ENCODE data around the gene FBXW5.
A peak's percentile ranks its signal among the peaks of the same experiment; 100 is the strongest.

Gene FBXW5

DNA sequence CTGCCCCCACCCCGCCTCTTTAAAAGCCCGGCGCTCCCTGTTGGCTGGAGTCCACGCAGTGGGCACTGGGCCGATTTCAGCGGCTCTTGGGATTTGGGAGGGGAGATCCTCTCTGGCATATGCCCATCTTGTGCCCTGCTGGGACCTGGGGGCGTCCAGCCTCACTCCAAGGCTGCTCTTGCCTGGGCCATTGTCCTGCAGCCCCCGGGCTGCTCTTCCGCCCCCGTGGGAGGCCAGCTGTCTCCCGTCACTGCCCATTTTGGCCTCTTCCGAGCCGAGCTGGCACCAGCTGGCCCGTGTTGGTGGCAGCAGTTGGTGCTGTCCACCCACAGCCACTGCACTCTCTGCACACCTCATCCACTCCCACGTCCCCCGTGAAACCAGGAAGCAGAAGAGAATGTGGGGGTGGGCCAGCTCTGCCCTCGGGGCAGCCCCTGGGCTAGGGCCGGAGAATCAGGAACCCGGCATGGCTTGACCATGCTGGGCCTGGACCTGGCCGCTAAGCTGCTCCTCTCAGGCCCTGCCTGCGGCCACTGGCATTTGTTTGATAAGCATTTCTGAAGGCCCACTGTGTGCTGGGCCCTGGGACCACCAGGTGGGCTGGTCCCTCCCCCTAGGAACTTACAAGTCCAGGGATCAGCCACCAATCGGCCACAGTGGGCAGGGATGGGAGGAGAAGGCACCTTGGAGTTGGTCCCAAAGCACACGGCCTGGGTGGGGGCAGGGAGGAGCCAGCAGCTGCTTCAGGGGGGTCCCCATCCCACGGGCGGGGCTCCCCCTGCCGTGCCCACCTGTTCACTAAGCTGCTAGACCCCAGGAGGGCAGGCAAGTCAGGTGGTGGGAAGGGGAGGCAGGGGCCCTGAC is 2.7 kb upstream of the FBXW5 start:
- no peak for DNase-seq

DNA sequence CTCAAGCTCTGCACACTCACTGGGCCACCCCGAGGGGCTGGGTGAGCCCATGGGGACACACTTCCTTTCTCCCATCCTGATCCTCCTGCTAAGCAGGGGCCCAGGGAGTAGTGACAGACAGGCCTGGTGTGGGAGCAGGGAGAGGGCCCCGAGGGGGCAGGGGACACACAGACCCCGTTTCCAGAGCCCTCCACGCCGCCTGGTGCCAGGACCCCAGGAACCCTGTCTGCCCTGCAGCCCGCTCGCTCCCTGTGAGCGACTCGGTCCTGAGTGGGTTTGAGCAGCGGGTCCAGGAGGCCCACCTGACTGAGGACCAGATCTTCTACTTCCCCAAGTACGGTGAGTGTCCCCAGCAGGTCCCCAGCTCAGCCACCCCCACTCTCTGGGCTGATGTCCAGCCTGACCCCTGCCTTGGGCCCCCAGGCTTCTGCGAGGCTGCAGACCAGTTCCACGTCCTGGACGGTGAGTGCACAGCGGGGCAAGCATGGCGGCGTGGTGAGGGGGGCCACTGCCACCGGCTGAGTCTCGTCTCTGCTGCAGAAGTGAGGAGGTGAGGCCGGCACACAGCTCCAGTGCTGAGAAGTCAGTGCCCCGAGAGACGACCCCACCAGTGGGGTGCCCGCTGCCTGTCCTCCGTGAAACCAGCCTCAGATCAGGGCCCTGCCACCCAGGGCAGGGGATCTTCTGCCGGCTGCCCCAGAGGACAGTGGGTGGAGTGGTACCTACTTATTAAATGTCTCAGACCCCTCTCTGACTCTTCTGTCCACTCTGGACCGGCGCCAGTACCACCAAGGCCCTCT is 1.9 kb upstream of the FBXW5 start:
- no peak for DNase-seq

DNA sequence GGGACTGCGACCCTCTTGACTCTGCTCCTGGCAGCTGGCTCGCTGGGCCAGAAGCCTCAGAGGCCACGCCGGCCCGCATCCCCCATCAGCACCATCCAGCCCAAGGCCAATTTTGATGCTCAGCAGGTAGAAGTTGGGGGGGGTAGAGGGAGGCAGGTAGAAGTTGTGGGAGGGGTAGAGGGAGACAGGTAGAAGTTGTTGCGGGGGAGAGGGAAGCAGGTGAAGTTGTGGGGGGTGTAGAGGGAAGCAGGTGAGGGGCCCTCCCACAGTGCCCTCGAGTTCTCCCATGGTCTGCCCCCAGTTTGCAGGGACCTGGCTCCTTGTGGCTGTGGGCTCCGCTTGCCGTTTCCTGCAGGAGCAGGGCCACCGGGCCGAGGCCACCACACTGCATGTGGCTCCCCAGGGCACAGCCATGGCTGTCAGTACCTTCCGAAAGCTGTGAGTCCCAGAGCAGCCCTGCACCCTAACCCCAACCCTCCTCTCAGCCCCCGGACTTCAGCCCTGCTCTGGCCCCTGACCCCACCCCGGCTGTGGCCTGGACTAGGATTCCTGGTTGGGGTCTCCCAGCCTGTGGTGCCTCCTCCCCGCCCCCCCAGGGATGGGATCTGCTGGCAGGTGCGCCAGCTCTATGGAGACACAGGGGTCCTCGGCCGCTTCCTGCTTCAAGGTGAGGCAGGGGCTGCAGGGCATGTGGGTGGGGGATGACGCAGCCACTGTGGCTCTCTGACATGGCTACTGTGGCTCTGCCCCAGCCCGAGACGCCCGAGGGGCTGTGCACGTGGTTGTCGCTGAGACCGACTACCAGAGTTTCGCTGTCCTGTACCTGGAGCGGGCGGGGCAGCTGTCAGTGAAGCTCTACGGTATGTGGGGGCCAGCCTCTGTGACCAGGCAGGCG is 1.0 kb upstream of the FBXW5 start:
- no peak for DNase-seq

DNA sequence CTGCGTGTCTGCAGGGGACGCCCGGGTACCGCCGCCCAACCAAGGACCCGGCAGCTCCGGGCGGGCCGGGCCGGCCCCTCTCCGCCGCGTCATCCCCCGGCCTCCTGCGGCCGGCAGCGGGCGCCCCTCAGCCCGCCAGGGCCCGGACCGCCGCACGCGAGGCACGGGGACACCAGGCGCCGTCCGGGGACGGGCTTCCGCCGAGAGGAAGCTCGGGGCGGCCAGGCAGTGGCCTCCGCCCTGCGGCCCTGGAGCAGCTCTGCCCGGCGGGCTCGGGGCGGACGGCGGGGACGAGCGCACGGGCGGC is 373 bp downstream of the FBXW5 start:
- no peak for DNase-seq

DNA sequence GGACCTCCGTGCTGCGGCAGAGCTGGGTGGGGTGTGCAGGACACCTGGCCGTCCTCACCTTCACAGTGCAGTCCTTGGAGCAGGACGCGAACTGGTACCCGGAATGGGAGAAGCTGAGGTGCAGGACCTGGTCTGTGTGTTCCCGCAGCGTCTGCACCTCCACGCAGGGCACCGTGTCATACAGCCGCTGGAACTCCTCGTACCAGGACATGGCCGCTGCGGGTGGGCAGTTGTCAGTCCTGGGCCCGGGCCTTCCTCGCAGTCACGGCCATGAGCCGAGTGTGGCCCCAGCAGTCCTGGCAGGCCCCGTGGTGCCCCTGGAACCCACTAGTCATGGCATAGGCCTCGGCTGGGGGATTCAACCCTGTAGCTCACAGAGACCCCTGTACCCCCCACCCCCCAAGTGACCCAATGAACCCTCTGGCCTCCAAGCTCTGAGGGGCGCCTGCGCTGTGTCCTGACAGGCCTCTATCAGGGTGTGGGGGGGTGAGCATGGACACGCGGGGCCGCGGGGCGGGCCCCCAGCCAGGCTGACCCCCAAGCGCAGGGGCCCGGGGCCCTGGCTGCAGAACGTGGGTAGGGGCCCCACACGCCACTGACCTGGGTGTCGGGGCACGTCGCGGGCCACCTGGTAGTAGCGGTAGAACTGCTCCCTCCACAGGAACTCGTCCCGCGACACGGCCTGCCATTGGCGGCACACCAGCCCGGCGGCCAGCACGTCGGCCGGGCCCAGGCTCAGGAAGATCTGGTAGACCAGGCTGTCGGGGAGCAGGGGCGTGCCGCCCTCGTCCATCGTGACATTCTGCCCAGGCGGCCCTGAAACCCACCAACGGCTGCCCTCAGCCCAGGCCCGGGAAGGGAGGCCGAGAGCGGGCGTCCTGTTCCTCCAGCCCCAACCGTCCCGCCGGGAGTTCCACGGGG is 987 bp downstream of the FBXW5 start:
- DNase-seq, result peak; percentile 13

DNA sequence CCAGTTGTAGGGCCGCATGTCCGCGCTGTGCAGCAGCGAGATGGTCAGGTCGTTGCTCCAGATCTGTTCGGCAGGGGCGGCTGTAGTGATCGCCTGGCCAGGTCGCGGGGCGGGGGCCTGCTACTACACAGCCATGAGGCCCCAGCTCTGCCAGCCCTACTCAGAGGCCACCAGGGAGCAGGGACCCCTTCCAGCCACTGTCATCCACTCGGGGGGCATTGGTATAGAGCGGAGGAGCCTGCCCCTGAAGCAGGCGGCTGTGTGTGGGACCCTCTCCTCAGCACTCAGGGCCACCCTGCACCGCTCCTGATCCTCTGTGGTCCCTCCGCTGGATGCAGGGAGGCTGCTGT is 1.7 kb downstream of the FBXW5 start:
- no peak for DNase-seq

DNA sequence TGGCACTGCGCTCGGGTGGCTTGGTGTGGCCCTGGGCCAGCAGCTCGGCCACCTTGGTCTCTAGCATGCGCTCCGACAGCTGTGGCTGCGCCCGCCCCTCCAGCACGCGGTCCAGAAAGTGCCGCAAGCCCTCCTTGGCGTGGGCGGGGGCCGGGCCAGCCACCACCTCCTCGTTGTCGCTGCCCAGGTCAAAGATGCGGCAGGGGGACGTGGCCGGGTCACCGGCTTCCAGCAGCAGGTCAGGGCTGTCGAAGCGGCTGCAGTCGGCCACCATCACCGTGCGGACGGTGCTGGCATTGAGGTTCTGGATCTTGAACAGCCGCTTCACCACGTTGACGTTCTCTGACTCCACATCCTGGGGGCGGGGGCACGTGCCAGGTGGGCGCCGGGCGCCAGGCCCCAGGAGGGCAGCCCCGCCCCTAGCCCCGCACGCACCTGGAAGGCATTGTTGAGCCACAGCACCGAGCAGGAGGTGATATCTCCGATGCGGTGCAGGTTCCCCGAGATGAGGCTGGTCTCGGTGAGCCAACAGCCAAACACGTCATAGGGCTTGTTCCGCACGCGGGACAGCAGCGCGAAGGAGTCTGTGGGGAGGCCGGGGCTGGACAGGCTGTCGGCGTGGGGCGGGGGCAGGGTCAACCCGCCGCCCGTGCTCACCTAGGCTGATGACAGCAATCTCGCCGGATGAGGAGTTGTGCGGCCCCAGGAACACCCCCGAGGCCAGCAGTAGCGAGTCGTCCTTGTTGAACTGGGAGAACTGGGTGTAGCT is 2.2 kb downstream of the FBXW5 start:
- DNase-seq, result no peak

DNA sequence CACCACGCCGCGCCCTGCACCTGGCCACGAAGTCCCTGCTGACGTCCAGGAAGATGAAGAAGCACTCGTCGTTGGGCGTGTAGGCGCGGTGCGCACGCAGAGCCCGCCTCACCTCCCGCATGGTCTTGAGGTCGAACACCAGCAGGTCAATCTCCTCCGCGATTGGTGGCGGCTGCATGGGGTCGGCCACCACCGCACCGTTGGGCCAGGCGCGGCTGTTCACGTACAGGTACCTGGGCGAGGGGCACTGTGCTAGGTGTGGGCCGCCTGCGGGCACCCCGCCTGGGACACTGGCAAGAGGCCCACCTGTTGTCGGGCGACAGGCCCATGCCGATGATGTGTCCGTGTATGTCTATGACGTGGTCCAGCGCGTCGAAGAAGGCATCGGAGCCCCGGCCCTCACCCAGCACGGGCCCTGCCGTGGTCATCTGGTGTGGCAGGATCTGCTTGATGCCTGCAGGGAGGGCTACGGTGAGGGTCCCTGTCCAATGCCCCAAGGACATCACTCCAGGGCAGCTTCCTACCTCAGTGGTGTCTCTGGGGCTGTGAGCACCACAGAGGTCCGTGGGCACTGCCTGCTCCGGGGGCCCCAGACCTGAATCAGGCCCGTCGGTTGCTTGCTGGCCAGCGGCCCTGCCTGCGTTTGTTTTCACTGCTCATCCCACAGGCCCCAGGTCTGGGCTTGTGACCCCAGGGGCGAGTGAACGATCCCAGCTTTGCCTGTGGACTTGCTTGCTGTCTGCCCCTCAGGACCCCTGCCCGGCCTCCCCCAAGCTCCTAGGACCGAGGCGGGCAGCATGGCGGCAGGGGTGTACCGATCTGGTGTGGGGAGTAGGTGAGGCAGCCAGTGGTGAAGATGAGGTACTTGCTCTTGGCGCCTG is 3.1 kb downstream of the FBXW5 start:
- no peak for DNase-seq

DNA sequence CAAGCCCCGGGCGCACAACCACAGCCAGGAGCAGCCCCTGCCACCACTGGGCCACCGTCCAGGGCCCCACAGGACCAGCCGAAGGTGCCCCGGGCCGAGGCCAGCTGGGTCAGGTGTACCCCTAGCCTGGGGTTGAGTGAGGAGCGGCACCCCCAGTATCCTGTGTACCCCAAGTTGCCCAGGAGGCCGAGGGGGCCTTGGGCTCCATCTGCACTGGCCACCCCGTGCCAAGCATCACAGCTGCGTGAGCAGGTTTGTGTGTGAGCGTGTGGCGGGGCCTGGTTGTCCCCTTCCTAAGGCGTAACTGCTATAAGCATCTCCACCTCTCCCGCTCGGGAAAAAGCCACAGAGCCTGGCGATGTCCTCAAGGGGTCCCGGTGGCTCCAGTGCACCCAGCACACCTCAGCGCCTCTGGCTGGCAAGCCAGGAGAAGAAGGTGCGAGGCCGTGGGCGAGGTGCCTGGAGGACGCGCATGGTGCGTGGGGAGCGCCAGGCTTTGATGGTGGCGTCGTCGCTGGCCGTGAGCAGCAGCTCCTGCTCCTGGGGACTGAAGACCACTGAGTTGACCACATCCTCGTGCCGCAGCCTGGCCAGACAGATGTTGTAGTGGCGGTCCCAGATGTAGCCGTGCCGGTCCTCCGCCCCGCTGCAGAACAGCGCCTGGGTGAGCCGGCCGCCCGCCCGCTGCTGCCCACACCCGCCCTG is 3.9 kb downstream of the FBXW5 start:
- DNase-seq, result no peak

DNA sequence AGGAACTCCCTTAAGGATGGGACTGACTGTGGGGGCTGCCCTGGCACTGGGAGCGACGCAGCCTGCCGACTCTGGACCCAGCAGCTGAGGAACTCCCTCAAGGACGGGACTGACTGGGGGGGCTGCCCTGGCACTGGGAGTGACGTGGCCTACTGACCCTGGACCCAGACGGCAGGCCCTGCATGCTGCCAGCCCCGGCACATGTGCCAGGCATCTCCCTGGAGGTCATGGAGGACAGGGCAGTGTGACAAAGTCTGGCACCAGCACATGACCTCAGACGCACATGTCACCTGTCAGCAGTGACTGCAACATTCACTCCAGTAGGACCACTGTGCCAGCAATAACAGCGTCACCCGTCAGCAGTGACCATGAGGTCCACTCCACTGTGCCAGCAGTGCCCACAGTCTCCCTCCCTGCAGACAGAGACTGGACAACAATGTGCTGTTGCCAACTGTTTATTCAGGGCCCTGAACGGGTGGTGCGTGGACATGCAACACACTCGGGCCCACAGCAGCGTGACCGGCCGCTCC is 4.5 kb downstream of the FBXW5 start:
- no peak for DNase-seq

DNA sequence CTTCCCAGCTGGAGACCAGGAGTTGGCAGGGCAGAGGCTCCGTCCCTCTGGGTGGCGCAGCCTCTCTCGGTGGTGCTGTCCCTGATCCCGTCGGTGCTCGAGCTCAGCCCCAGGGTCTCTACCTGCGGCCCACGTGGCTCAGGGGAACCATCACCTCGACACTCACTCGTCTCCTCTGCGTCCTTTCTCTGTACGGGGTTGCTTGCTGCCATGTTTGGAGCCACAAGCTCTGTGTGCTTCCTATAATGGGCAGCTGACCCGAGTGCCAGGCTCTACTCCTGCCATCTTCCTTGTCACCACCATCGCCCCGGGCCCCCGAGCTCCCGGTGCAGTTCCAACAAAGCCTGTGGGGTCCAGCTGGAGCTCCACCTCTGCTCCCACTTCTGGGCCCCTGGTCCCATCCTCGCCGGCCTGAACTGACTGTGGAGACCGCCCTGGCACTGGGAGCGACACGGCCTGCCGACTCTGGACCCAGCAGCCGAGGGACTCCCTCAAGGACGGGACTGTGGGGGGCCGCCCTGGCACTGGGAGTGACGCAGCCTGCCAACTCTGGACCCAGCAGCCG is 5.0 kb downstream of the FBXW5 start:
- no peak for DNase-seq

DNA sequence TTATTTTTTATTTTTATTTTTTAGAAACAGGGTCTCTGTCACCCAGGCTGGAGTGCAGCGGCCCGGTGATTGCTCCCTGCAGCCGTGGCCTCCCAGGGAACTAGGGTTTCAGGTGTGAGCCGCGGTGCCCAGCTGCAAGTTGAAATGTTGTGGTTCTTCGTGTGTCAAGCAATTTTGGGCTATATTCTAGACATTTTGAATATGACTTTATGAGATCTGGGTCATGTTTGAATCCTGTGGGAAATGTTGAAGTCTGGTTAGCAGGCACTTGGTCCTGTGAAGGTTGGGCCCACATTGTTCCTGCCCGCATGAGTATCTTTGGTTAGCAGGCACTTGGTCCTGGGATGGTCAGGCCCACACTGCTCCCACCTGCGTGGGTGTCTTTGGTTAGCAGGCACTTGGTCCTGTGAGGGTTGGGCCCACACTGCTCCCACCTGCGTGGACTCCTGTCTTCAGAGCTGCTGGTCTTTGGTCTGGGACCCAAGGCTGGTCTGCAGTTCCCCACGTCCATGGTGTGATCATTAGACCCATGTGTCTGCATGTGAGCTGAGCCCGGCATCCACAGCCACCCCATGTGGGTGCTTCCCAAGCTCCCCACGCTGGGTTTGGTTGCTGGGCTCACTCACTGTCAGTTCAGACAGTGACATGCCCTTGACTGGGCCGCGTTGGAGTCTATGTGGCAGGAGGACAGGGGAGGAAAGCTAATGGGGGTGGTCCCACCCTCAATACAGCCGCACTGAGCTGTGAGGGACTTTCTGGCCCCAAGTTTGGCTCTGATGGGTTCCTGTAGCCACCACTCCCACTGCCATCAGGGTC is 7.1 kb downstream of the FBXW5 start:
- no peak for DNase-seq

DNA sequence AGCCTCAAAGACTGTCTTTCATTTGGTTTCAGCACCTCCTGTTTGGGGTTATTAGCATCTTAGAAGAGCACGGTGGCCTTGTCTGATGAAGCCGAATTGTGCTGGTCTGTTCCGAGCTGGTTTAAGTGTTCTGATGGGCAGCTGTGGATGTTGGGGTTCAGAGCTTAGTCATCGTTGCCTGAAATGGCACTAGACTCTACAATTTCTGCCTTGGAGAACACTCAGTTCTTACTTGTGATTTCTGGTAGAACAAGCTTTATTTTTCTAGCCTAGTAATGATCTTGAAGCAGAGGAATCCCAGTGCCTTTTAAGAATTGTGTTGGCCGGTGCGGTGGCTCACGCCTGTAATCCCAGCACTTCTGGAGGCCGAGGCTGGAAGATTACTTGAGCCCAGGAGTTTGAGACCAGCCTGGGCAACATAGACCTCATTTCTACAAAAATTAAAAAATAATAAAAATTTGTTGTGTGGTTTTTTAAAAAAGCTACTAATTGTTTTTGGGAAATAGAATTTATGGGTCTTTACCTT is 7.8 kb downstream of the FBXW5 start:
- no peak for DNase-seq

DNA sequence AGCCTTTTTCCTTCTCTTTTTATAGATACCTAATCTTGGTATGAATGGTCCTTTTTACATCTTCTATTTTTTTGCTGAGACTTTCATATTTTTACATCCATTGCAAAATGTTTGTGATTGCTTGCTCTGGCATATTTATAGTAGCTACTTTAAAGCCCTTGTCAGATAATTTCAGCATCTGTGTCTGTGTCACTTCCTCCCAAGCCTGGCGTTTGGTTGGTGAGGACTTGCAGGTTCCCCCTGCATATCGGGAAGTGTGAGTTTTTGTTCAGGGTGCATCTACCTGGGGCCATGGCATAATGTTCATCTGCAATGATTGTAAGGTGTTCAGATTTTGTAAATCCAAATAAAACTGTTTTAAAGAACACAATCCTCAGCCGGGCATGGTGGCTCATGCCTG is 8.9 kb downstream of the FBXW5 start:
- no peak for DNase-seq

DNA sequence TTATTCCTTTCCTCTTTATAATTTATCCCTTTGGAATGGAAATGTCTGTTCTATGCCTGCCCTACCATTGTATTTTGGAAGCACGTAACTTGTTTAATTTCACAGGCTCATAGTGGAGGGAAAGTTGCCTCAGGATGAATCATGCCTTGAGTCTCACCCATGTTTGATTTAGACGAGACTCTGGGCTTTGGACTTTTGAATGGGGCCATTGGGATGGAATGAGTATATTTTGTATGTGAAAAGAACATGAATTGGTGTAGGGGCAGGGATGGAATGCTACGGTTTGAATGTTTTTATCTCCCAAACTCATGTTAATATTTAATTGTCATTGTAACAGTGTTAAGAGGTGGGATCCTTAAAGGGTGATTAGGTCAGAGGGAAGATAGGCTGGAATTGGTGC is 10.3 kb downstream of the FBXW5 start:
- DNase-seq, result no peak

DNA sequence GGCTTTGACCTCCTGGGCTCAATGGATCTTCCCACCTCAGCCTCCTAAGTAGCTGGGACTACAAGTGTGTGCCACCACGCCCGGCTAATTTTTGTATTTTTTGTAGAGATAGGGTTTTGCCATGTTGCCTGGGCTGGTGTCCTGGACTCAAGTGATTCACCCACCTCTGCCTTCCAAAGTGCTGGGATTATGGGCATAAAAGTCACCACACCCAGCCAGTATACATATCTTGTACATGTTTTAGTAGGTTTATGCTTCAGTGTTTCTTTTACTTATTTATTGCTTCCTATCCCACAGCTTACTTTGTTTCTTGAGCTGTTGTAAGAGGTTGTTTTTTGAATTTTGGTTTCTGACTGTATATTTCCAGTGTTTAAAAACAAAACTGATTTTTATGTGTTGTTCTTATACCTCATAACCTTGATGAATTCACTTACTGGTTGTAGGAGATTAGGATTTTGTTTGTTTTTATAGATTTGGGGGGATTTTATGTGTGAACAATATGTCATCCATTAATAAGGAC is 12.9 kb downstream of the FBXW5 start:
- DNase-seq, result no peak

DNA sequence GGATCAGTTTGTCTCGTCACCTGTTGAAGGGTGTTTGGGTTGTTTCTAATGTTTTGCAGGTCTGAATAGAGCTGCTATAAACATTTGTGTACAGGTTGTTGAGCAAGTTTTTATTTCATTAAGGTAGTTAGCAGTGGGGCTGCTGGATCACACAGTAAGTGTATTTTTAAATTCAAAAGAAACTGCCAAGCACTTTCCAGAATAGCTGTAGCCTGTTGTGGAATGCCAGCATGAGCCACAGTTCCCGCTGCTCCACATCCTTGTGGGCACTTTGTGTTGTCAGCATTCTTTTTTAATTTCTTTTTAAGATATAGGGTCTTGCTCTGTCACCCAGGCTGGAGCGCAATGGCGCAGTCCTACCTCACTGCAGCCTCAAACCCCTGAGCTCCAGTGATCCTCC is 14.5 kb downstream of the FBXW5 start:
- no peak for DNase-seq

DNA sequence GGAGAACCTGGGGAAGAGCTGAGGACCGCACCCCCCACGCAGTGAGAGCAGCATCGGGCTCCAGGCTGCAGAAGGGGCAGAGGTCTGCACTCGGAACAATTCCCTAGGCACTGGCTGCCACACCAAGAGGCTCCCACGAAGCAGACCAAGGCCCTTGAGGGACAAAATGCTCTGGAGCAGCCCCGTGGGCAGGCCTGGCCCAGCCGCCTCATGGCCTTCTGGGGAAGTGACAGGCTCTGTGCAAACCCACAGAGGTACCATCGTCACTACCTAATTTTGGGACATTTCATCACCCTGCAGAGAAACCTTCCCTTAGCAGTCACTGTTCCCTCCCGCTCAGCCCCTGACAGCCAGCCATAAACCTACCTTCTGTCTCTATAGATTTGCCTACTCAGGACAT is 15.9 kb downstream of the FBXW5 start:
- no peak for DNase-seq

Data from NCI-H146 (cell line).